ENCODE results near the gene IFI27L2.

IFI27L2 gene

DNA sequence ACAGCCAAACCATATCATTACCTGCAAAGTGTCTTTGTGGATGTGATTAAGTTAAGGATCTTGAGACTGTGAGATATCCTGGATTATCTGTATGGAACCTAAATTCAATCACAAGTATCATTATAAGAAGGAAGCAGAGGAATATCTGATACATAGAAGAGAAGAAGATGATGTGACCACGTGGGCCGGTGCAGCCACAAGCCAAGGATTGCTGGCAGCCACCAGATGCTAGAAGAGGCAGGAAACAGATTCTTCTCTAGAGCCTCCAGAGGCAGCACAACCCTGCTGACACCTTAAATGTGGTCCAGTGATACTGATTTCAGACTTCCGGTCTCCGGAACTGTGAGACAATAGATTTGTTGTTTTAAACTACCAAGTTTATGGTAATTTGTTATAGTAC lies 6.1 kb upstream of the IFI27L2 start:
- Histone ChIP-seq H3K9ac (ENCODE audit: low read length) (no peak overlapping the region), H3K4me1 (ENCODE audit: control insufficient read depth, insufficient read depth, low read length) (no peaks in the 10 kb centered on the region; the same call in 1 of the 2 replicates), H3K27me3 (ENCODE audit: control insufficient read depth, insufficient read depth, low read length) (no peaks in the 10 kb centered on the region), H3K27ac (ENCODE audit: low read depth, low read length) (no peak overlapping the region), H3K4me3 (ENCODE audit: low read depth, low read length) (no peak overlapping the region), H3K9me3 (ENCODE audit: control insufficient read depth, insufficient read depth, low read depth, low read length) (peaks cover 11% of the 10 kb centered on the region), H3K36me3 (ENCODE audit: control insufficient read depth, insufficient read depth, low read length) (no peaks in the 10 kb centered on the region)

DNA sequence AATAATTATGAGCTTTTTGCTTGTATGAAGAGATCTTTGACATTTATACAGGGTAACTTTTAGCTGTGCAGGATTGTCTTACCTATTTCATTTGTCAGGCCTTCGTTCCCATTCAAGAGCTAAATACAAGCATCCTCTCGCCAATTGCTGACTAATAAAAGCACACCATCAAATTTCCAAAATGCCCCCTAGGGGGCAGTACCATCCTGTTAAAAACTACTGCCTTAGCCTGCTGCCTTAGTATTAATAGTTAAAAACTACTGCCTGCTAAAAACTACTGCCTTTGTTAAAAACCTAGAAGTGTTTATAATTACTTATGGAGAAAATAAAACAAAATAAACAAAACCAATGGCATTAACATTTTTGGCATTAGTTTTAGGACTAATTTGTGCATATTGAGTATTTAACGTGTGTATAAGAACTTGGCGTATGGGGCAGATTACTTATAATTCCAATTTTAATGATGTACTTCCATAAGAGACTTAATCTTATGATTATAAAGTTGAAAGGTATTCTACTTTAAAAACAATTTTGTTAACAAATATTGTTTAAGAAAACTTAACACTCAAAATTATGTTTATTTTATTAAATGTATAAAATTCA lies 3.0 kb upstream of the IFI27L2 start:
- Histone ChIP-seq H3K4me3 (ENCODE audit: low read depth, low read length) (no peak overlapping the region), H3K27me3 (ENCODE audit: control insufficient read depth, insufficient read depth, low read length) (no peaks in the 10 kb centered on the region), H3K27ac (ENCODE audit: low read depth, low read length) (no peak overlapping the region), H3K9me3 (ENCODE audit: control insufficient read depth, insufficient read depth, low read depth, low read length) (peaks cover 11% of the 10 kb centered on the region), H3K36me3 (ENCODE audit: control insufficient read depth, insufficient read depth, low read length) (no peaks in the 10 kb centered on the region), H3K9ac (ENCODE audit: low read length) (no peak overlapping the region), H3K4me1 (ENCODE audit: control insufficient read depth, insufficient read depth, low read length) (peaks cover 5% of the 10 kb centered on the region; the same call in 1 of the 2 replicates)

DNA sequence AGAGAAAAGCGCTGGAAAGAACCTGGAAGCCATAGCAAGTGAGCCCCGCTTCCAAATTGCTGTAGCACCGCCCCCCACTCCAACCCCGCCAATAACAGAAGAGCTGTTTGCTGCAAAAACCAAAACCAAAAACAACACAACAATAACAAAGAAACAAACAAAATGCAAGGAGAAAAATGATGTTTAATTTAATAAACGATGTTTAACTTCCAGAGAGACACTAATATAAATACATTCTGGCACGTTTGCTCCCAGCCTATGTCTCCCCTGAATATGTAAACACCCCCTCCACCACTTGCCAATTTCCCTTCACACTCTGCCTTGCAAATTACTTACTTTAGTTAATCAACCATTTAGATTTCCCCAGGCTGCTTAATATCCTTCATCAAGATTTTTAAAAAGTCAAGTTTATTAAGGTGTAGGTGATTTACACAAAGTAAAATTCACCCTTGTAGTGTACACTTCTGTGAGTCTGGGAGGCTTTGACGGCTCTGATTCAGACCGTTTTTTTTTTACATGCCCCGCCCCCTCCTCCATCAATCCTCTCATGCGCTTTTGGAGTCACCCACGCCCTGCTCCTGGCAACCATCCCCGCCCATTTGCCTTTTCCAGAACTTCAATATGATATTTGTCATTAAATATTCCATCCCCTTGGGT lies 482 bp upstream of the IFI27L2 start:
- Histone ChIP-seq H3K27ac (ENCODE audit: low read depth, low read length) (no peak overlapping the region), H3K4me1 (ENCODE audit: control insufficient read depth, insufficient read depth, low read length) (peaks cover 5% of the 10 kb centered on the region; the same call in 1 of the 2 replicates), H3K36me3 (ENCODE audit: control insufficient read depth, insufficient read depth, low read length) (no peaks in the 10 kb centered on the region), H3K27me3 (ENCODE audit: control insufficient read depth, insufficient read depth, low read length) (no peaks in the 10 kb centered on the region), H3K9ac (ENCODE audit: low read length) (no peak overlapping the region), H3K4me3 (ENCODE audit: low read depth, low read length) (peak overlapping the region; percentile 78), H3K9me3 (ENCODE audit: control insufficient read depth, insufficient read depth, low read depth, low read length) (no peaks in the 10 kb centered on the region)

DNA sequence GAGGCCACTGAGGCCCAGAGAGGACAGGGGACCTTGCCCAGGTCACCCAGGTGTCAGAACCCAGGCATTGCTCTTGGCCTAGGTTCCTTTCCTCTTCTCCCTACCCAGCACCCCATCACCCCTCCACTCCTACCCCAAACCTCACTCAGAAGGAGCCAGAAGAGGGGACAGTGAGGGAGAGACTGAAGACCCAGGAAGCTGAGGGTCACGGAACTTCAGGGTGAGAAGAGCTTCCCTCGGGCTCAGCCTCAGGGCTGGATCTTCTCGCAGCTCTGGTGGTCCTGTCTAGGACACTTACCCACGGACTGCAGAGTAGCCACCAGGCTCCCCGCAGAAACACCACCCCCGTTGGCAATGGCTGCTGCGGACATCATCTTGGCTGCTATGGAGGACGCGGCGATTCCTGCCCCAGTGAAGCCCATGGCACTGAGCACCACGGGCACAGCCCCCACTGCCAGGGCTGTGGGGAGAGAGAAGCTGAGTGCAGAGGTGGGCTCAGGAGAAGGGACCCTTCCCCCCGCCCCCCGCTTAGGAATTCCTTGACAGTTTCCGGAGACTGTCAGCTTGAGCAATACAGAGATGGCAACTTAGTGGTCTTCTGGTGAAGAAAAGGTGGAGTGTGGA lies 1.1 kb downstream of the IFI27L2 start:
- Histone ChIP-seq H3K9ac (ENCODE audit: low read length) (no peak overlapping the region), H3K27ac (ENCODE audit: low read depth, low read length) (no peak overlapping the region), H3K36me3 (ENCODE audit: control insufficient read depth, insufficient read depth, low read length) (no peaks in the 10 kb centered on the region), H3K9me3 (ENCODE audit: control insufficient read depth, insufficient read depth, low read depth, low read length) (no peaks in the 10 kb centered on the region), H3K27me3 (ENCODE audit: control insufficient read depth, insufficient read depth, low read length) (no peaks in the 10 kb centered on the region), H3K4me3 (ENCODE audit: low read depth, low read length) (peak overlapping the region; percentile 78), H3K4me1 (ENCODE audit: control insufficient read depth, insufficient read depth, low read length) (peaks cover 5% of the 10 kb centered on the region; the same call in 1 of the 2 replicates)

DNA sequence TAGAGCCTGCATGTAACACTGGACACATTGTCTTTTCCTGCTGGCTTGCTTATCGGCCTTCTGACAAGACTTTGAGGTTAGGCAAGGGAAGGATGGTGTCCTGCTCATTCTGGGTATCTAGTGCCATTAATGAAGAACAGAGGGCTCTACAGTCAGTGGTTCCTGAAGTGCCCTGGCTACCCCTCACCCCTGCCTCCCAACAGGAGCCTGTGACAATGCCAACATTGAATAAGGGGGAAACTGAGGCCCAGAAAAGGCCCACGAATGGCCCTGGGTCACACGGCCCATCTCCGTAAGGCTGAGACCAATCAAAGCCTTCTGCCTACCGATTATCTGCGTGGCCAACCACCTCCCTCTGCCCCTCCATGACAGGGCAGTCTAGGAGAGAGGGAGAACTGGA lies 2.1 kb downstream of the IFI27L2 start:
- H3K9me3 ChIP-seq (ENCODE audit: control insufficient read depth, insufficient read depth, low read depth, low read length): no peaks in the 10 kb centered on the region
- H3K27ac ChIP-seq (ENCODE audit: low read depth, low read length): no peak overlapping the region
- H3K36me3 ChIP-seq (ENCODE audit: control insufficient read depth, insufficient read depth, low read length): no peaks in the 10 kb centered on the region
- H3K4me3 ChIP-seq (ENCODE audit: low read depth, low read length): no peak overlapping the region
- no peaks in the 10 kb centered on the region for H3K27me3 ChIP-seq (ENCODE audit: control insufficient read depth, insufficient read depth, low read length)
- peaks cover 5% of the 10 kb centered on the region; the same call in 1 of the 2 replicates for H3K4me1 ChIP-seq (ENCODE audit: control insufficient read depth, insufficient read depth, low read length)
- H3K9ac ChIP-seq (ENCODE audit: low read length): no peak overlapping the region

DNA sequence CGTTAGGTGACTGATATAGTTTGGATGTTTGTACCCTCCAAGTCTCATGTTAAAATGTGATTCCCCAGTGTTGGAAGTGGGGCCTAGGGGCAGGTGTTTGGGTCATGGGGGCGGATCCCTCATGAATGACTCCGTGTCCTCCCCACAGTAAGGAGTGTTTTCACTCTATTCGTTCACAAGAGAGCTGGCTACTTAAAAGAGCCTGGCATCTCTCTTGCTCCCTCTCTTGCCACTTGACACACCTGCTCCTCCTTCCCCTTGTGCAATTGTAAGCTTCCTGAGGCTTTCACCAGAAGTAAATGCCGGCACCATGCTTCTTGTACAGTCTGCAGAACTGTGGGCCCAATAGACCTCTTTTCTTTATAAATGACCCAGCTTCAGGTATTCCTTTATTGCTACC lies 2.6 kb downstream of the IFI27L2 start:
- no peak overlapping the region for H3K4me3 ChIP-seq (ENCODE audit: low read depth, low read length)
- no peak overlapping the region for H3K9ac ChIP-seq (ENCODE audit: low read length)
- H3K27me3 ChIP-seq (ENCODE audit: control insufficient read depth, insufficient read depth, low read length): no peaks in the 10 kb centered on the region
- no peaks in the 10 kb centered on the region for H3K9me3 ChIP-seq (ENCODE audit: control insufficient read depth, insufficient read depth, low read depth, low read length)
- H3K36me3 ChIP-seq (ENCODE audit: control insufficient read depth, insufficient read depth, low read length): no peaks in the 10 kb centered on the region
- H3K4me1 ChIP-seq (ENCODE audit: control insufficient read depth, insufficient read depth, low read length): peaks cover 5% of the 10 kb centered on the region; the same call in 1 of the 2 replicates
- H3K27ac ChIP-seq (ENCODE audit: low read depth, low read length): no peak overlapping the region

DNA sequence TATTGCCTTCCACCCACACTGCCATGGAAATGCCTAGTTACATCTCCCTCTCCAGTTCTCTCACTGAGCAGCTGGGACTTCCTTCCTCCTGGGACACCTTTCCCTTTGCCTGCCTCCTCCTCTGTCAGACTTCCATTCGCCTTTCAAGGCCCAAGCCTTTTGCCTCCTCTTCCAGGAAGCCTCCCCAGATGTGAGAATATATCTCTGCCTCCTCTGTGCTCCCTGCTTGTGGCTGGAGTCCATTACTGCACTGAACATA lies 3.1 kb downstream of the IFI27L2 start:
- H3K9ac ChIP-seq (ENCODE audit: low read length): no peak overlapping the region
- H3K9me3 ChIP-seq (ENCODE audit: control insufficient read depth, insufficient read depth, low read depth, low read length): no peaks in the 10 kb centered on the region
- H3K4me1 ChIP-seq (ENCODE audit: control insufficient read depth, insufficient read depth, low read length): peaks cover 5% of the 10 kb centered on the region; the same call in 1 of the 2 replicates
- no peaks in the 10 kb centered on the region; the same call in 1 of the 2 replicates for H3K27me3 ChIP-seq (ENCODE audit: control insufficient read depth, insufficient read depth, low read length)
- no peaks in the 10 kb centered on the region for H3K36me3 ChIP-seq (ENCODE audit: control insufficient read depth, insufficient read depth, low read length)
- H3K4me3 ChIP-seq (ENCODE audit: low read depth, low read length): no peak overlapping the region
- no peak overlapping the region for H3K27ac ChIP-seq (ENCODE audit: low read depth, low read length)

DNA sequence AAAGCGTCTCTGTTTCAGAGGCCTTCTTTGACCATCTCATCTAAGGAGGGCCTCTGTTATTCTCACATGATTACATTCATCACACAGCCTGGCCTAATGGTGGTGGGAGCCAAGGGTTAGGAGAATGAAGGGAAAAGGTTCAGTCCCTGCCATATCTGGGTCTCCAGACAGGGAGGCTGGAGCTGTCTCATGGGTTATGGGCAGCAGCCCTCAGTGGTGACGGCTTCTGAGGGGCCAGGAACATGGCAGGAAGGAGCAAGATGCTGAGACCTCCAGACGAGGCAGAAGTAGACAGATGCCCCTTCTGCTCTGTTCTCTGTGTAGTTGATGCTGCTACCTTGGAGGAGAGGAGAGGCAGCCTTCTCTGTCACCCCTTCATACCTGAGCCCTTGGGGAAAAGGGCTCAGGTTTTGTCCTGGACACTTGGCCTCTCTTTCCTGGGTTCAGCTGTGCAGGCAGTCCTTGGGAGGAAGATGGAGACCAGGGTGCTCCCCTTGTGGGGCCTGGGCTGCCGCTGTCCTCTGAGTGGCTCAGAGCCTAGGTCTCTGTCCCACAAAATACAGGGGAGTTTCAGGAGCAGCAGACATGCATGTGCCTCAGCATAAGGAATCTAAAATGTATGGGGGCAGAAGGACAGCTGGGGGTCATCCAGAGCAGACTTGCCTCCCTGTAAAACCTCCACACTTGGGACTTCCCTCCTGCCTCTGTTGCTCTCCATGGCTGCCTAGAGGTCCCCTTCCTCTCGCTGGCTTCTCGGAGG lies 3.6 kb downstream of the IFI27L2 start:
- H3K36me3 ChIP-seq (ENCODE audit: control insufficient read depth, insufficient read depth, low read length): no peaks in the 10 kb centered on the region
- H3K4me1 ChIP-seq (ENCODE audit: control insufficient read depth, insufficient read depth, low read length): peaks cover 5% of the 10 kb centered on the region; the same call in 1 of the 2 replicates
- no peak overlapping the region for H3K27ac ChIP-seq (ENCODE audit: low read depth, low read length)

DNA sequence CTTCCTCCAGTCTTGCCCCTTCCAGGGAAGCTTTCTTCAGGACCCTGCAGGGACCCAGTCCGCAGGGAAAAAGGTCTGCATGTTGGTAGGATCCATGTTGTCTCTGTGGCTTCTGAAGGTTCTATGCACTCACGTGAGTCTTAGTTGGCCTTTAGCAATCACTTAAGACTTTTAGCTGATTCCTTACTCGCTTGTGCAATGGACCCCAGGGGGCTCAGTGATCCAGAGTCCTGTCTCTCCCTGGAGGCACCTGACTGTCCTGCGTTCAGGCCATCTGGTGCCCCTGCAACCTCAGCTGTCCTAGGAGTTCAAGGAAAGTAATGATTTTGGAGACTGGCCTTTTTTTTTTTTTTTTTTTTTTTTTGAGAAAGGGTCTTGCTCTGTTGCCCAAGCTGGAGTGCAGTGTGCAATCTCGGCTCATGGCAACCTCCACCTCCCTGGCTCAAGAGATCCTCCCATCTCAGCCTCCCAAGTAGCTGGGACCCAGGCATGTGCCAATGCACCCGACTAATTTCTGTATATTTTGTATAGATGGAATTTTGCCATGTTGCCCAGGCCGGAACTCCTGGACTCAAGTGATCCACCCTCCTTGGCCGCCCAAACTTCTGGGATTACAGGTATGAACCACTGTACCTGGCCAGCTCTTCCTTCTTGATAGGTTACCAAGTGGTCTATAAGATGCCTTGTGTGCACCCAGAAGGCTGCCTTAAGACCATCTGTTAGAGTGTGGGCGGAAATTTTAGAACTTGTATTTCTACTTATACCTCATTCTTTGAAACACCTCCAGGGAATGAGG lies 4.6 kb downstream of the IFI27L2 start:
- Histone ChIP-seq H3K9me3 (ENCODE audit: control insufficient read depth, insufficient read depth, low read depth, low read length) (peaks cover 6% of the 10 kb centered on the region; the same call in 1 of the 2 replicates), H3K9ac (ENCODE audit: low read length) (no peak overlapping the region), H3K4me1 (ENCODE audit: control insufficient read depth, insufficient read depth, low read length) (peaks cover 5% of the 10 kb centered on the region; the same call in 1 of the 2 replicates), H3K27ac (ENCODE audit: low read depth, low read length) (no peak overlapping the region), H3K27me3 (ENCODE audit: control insufficient read depth, insufficient read depth, low read length) (no peaks in the 10 kb centered on the region; the same call in 1 of the 2 replicates), H3K4me3 (ENCODE audit: low read depth, low read length) (no peak overlapping the region), H3K36me3 (ENCODE audit: control insufficient read depth, insufficient read depth, low read length) (no peaks in the 10 kb centered on the region)

More for the DNA sequence above, 3.6 kb downstream of the IFI27L2 start:
- H3K9me3 ChIP-seq (ENCODE audit: control insufficient read depth, insufficient read depth, low read depth, low read length): peaks cover under 1% of the 10 kb centered on the region; the same call in 1 of the 2 replicates
- no peak overlapping the region for H3K4me3 ChIP-seq (ENCODE audit: low read depth, low read length)
- no peaks in the 10 kb centered on the region; the same call in 1 of the 2 replicates for H3K27me3 ChIP-seq (ENCODE audit: control insufficient read depth, insufficient read depth, low read length)
- H3K9ac ChIP-seq (ENCODE audit: low read length): no peak overlapping the region

DNA sequence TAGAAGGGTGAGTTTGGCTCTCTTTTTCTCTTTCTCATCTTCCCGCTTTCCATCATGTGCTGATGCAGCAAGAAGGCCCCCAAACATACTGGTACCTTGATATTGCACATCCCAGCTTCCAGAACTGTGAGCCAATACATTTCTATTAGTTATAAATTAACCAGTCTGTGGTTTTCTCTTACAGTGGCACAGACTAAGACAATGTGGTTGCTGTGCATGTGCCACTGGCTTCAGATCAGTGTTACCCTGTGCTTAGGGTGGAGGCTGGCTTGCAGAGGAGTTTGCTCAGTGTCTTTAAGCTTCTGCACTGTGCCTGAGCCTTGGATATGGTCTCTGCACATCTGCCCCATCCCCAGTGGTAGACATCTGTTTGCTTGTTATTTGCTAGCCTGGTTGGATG lies 5.5 kb downstream of the IFI27L2 start:
- H3K4me1 ChIP-seq (ENCODE audit: control insufficient read depth, insufficient read depth, low read length): peaks cover 5% of the 10 kb centered on the region; the same call in 1 of the 2 replicates
- peaks cover 8% of the 10 kb centered on the region; the same call in 1 of the 2 replicates for H3K9me3 ChIP-seq (ENCODE audit: control insufficient read depth, insufficient read depth, low read depth, low read length)
- H3K27ac ChIP-seq (ENCODE audit: low read depth, low read length): no peak overlapping the region
- no peaks in the 10 kb centered on the region; the same call in 1 of the 2 replicates for H3K27me3 ChIP-seq (ENCODE audit: control insufficient read depth, insufficient read depth, low read length)
- H3K4me3 ChIP-seq (ENCODE audit: low read depth, low read length): no peak overlapping the region
- no peaks in the 10 kb centered on the region for H3K36me3 ChIP-seq (ENCODE audit: control insufficient read depth, insufficient read depth, low read length)
- H3K9ac ChIP-seq (ENCODE audit: low read length): no peak overlapping the region
